Measurements from ENCODE around the gene ATAT1. TPM values are rescaled to one million over a fixed set of nuclear protein-coding genes. Genes with fewer than 3 reads are reported as not detected.

The ATAT1 gene
- polyA plus RNA-seq, 3 donors from 2014 or later, result 0.43 to 3.1 TPM; not detected in 1

Other genes starting within 250 kb of the ATAT1 start
- gene HLA-E, start 137.4 kb upstream of the ATAT1 start, polyA plus RNA-seq, result 1,000 to 10,000 TPM; 2,819 to 4,179 (median 3,086) TPM
- gene GNL1, start 70.4 kb upstream of the ATAT1 start, polyA plus RNA-seq, result 10 to 100 TPM; 32.6 to 38.6 (median 35.0) TPM
- gene PRR3, start 69.6 kb upstream of the ATAT1 start, polyA plus RNA-seq, result 1 to 10 TPM; 1.0 to 9.0 (median 3.6) TPM
- 10 to 100 TPM in 2 of 3 donors, 1 to 10 TPM in 1; 4.3 to 50.1 (median 15.2) TPM for gene ABCF1, start 55.4 kb upstream of the ATAT1 start, polyA plus RNA-seq
- 10 to 100 TPM in 2 of 3 donors, 1 to 10 TPM in 1; 5.5 to 30.0 (median 12.9) TPM for gene PPP1R10, start 9.6 kb upstream of the ATAT1 start, polyA plus RNA-seq
- gene MRPS18B, start 9.0 kb upstream of the ATAT1 start, polyA plus RNA-seq, result 100 to 1,000 TPM in 2 of 3 donors, 10 to 100 TPM in 1; 86.6 to 114 (median 102) TPM
- gene C6orf136, start 20.3 kb downstream of the ATAT1 start, polyA plus RNA-seq, result 10 to 100 TPM in 1 of 3 donors, 1 to 10 TPM in 2; 4.3 to 16.5 (median 9.8) TPM
- gene DHX16, start 46.1 kb downstream of the ATAT1 start, polyA plus RNA-seq, result 10 to 100 TPM; 13.6 to 33.9 (median 14.4) TPM
- 100 to 1,000 TPM; 178 to 308 (median 245) TPM for gene PPP1R18, start 59.8 kb downstream of the ATAT1 start, polyA plus RNA-seq
- 10 to 100 TPM in 1 of 3 donors, 1 to 10 TPM in 2; 6.7 to 20.1 (median 8.4) TPM for gene NRM, start 64.1 kb downstream of the ATAT1 start, polyA plus RNA-seq
- 10 to 100 TPM in 1 of 3 donors, 1 to 10 TPM in 1, not detected in 1; 3.0 to 16.5 TPM for gene MDC1, start 90.4 kb downstream of the ATAT1 start, polyA plus RNA-seq
- 100 to 1,000 TPM in 1 of 3 donors, 10 to 100 TPM in 2; 80.8 to 215 (median 84.0) TPM for gene TUBB, start 93.5 kb downstream of the ATAT1 start, polyA plus RNA-seq
- gene FLOT1, start 115.8 kb downstream of the ATAT1 start, polyA plus RNA-seq, result 100 to 1,000 TPM; 148 to 214 (median 174) TPM
- 1 to 10 TPM; 1.0 to 2.7 (median 1.6) TPM for gene IER3, start 117.7 kb downstream of the ATAT1 start, polyA plus RNA-seq